ENCODE measurements around the gene WSCD1. TPM values are rescaled to one million over a fixed set of nuclear protein-coding genes. Genes with fewer than 3 reads are reported as not detected.

WSCD1 gene
- total RNA-seq, 1 donor from 2014 or later: 54.1 TPM

- no peak for DNase-seq (ENCODE audit: extremely low read depth, low read depth, low spot score)
Observed at GRCh38 chr17:6145946-6146345, 75.8 kb downstream of the WSCD1 start.

GRCh38 chr17:6147042-6147441 lies 76.9 kb downstream of the WSCD1 start:
- DNase-seq (ENCODE audit: extremely low read depth, low read depth, low spot score): no peak

GRCh38 chr17:6153375-6153774 lies 83.2 kb downstream of the WSCD1 start:
- DNase-seq (ENCODE audit: extremely low read depth, low read depth, low spot score): no peak

GRCh38 chr17:6157716-6158115 lies 87.5 kb downstream of the WSCD1 start:
- DNase-seq (ENCODE audit: extremely low read depth, low read depth, low spot score): no peak

- no peak for DNase-seq (ENCODE audit: extremely low read depth, low read depth, low spot score)
Observed at GRCh38 chr17:6159541-6160231, 89.5 kb downstream of the WSCD1 start.

- DNase-seq (ENCODE audit: extremely low read depth, low read depth, low spot score): no peak
Observed at GRCh38 chr17:6160232-6160555, 90.0 kb downstream of the WSCD1 start.

GRCh38 chr17:6160911-6161855 lies 91.0 kb downstream of the WSCD1 start:
- DNase-seq (ENCODE audit: extremely low read depth, low read depth, low spot score): no peak

- DNase-seq (ENCODE audit: extremely low read depth, low read depth, low spot score): no peak
Observed at GRCh38 chr17:6162216-6162615, 92.0 kb downstream of the WSCD1 start.

GRCh38 chr17:6162892-6163291 lies 92.7 kb downstream of the WSCD1 start:
- DNase-seq (ENCODE audit: extremely low read depth, low read depth, low spot score): no peak

GRCh38 chr17:6163612-6164333 lies 93.6 kb downstream of the WSCD1 start:
- no peak for DNase-seq (ENCODE audit: extremely low read depth, low read depth, low spot score)

- no peak for DNase-seq (ENCODE audit: extremely low read depth, low read depth, low spot score)
Observed at GRCh38 chr17:6164996-6165395, 94.8 kb downstream of the WSCD1 start.

- no peak for DNase-seq (ENCODE audit: extremely low read depth, low read depth, low spot score)
Observed at GRCh38 chr17:6165806-6166205, 95.6 kb downstream of the WSCD1 start.

- DNase-seq (ENCODE audit: extremely low read depth, low read depth, low spot score): no peak
Observed at GRCh38 chr17:6166492-6167179, 96.5 kb downstream of the WSCD1 start.

GRCh38 chr17:6168296-6168695 lies 98.1 kb downstream of the WSCD1 start:
- DNase-seq (ENCODE audit: extremely low read depth, low read depth, low spot score): no peak

GRCh38 chr17:6170349-6170748 lies 100.2 kb downstream of the WSCD1 start:
- DNase-seq (ENCODE audit: extremely low read depth, low read depth, low spot score): no peak

- DNase-seq (ENCODE audit: extremely low read depth, low read depth, low spot score): no peak
Observed at GRCh38 chr17:6172642-6173330, 102.6 kb downstream of the WSCD1 start.

- no peak for DNase-seq (ENCODE audit: extremely low read depth, low read depth, low spot score)
Observed at GRCh38 chr17:6173653-6174052, 103.5 kb downstream of the WSCD1 start.
